ENCODE measurements around the gene PSAPL1.

PSAPL1 gene

DNA sequence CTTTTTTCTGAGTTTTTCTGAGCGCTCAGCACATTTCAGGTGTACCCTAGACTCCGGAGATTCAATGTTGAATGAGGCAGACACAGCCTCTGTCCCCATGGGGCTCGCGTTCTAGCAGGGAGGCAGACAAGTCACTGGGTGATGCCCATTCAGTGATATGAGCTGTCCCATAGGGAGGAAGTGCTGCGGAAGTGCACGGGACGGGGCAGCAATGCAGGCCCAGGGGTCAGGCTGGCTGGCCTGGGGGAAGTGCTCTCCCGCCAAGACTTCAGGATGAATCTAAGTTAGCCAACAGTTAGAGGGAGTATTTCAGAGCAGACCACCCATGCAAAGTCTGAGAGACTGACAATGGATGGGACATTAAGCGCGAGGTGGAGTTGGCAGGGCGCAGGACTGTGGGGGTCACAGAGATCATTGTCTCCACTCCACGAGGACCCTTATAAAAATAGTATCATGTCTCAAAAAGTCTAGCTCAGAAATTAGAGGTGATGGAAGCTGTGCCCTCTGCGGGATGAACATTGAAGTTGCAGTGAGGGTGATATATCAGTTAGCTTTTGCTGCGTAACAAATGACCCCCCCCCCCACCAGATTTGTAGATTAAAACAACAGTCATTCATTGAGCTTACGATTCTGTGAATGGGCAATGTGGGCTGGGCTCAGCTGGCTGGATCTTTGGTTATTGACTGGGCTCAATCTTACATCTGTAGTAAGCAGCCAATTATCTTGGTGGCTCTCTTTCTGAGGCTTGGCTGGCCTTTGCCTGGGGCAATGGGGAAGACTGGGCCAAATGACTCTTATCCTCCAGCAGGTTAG is 16.4 kb downstream of the PSAPL1 start:
- DNase-seq (ENCODE audit: low read depth): no peak

DNA sequence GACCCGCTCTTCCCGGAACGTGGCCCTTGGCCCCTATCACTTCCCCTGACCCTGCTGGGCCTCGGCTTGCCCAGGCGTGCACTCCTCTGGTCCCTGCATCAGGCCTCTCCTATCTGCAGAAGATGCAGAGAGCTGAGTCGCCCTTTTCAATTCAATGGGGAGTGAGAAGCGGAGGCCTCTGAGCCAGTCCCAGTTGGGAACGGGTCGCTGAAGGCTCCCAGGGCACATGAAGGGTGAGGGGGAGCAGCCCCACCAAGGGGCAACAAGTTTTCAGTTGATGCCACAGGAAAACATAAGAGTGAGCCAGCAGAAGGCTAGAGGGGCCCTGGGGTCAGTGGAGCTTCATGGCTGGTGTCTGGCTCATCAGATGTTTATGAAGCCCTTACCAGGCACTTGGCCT is 17.1 kb downstream of the PSAPL1 start:
- DNase-seq (ENCODE audit: low read depth): no peak

GRCh38 chr4:7416745-7417432 is 17.8 kb downstream of the PSAPL1 start:
- DNase-seq (ENCODE audit: low read depth): no peak

- no peak for DNase-seq (ENCODE audit: low read depth)
These were observed 18.6 kb downstream of the PSAPL1 start for GRCh38 chr4:7415927-7416686.

DNA sequence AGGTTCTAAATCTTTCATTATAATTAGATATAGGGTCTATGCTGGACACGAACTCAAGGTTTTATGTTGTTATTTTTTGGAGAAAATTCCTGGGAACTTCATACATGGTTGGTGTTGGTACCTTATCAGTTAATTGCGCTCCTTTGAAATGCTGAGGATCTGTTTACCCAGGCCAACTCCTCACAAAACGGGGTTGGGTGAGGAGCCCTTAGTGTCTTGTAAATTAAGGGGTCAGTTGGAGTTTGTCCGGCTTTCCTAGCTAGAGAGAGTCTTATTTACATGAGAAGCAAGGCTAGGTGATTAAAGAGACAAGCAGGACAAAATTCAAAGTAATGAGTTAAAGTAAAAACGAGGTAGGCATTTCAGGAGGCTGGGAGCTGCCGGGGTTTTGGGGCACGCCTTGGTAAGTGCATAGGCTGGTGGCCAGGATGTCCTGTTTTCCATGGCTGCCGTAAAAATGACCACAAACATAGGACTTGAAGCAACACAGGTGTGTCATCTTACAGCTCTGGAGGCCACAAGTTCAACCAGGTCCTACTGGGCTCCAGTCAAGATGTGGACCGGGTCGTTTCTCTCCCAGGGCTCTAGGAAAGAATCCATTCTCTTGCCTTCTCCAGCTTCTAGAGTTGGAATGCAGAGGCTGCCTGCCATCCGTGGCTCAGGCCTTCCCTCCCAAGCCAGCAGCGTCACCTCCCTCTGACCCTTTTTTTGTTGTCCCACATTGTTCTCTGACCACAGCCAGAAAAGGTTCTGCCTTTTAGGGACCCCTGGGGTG is 19.8 kb downstream of the PSAPL1 start:
- no peak for DNase-seq (ENCODE audit: low read depth)

DNA sequence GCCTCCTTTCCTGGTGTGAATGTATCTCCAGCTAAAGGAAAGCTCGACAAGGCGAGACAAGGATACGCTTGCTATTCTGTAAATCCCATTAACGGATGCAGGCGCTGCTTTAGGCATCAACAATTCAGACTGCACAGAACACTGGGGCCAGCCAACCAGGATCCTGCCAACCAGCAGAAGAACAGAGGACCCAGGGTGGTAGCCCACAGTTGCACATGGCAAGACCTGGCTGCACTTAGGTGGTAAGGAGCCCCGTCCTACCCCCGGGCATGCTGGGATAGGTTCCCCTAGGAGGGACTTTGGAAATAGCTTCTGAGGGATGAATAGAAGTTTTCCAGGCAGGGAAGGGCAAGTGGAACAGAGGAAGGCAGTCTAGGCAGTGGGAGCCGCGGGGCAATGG is 20.7 kb downstream of the PSAPL1 start:
- DNase-seq (ENCODE audit: low read depth): no peak

DNA sequence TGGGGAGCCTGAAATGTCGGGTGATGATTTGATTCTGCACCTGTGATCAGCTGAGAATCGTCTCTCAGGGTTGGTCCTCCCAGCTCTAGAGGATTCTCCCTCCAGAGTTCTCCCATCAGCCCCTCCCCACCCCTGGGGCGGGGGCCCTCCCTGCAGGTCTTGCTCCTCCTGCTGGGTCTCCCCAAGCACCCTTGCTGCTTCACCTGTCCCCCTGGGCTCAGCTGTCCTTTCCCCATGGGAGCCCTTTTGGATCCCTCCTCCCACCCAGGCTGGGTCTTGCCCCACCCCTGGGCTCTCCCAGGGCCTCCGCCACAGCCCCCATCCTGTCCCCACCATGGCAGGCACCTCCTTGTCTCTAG is 22.2 kb downstream of the PSAPL1 start:
- DNase-seq (ENCODE audit: low read depth): no peak

DNA sequence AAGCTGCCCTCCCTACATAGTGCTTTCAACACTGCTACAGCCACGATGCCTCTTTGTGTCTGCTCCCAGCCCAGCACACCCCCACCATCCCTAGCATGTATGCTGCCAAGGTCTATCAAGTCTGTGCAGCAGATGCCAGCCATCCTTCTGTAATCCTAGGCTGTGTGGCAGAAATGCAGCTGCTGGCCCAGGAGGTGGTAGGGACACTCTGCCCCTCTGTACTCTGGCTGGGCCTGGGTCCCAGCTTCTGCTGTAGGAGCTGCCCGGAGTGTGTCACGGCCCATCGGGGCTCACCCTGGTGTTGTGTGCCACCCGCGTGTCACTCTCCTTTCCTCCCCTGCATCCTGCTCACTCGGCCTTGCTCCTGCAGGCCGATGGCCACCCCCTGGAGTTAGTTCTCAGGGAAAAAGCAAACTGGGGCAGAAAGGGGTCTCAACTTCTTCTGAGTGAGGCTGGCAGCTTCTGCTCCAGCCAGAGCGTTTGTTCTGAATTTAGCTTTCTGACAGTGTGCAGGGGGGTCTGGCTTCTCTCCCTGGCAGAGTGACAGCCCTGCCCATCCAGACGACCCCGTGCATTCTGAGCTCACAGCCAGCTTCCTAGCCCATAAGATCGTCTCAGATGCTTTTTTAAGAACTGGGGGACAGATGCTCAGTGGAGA is 22.7 kb downstream of the PSAPL1 start:
- no peak for DNase-seq (ENCODE audit: low read depth)

- no peak for DNase-seq (ENCODE audit: low read depth)
These were observed 23.2 kb downstream of the PSAPL1 start for GRCh38 chr4:7411491-7411890.

DNA sequence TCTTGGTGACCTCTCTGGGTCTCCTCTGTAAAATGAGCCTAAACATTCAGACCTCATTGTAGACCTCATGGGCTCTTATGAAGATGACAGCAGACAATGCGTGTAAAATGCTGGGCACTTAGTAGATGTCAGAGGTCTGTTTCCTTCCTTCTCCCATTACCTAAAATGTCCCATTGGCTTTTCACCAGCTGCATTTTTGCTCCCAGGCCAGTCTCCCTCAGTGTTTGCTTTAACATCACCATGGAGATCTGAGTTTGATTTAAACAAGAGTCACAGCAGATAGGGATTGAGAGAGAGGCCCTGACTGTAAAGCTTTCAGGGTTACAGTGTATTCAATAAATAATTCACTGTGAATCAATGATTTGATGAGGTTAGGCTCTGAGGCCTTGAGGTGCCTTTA is 24.3 kb downstream of the PSAPL1 start:
- DNase-seq (ENCODE audit: low read depth): no peak

- no peak for DNase-seq (ENCODE audit: low read depth)
These were observed 26.6 kb downstream of the PSAPL1 start for GRCh38 chr4:7408166-7408565.

- DNase-seq (ENCODE audit: low read depth): peak; percentile 6
These were observed 31.7 kb downstream of the PSAPL1 start for GRCh38 chr4:7403001-7403400.

GRCh38 chr4:7402526-7402925 is 32.2 kb downstream of the PSAPL1 start:
- no peak for DNase-seq (ENCODE audit: low read depth)

GRCh38 chr4:7400671-7401298 is 33.9 kb downstream of the PSAPL1 start:
- no peak for DNase-seq (ENCODE audit: low read depth)

- no peak for DNase-seq (ENCODE audit: low read depth)
These were observed 35.1 kb downstream of the PSAPL1 start for GRCh38 chr4:7399440-7400234.

GRCh38 chr4:7398788-7399439 is 35.8 kb downstream of the PSAPL1 start:
- no peak for DNase-seq (ENCODE audit: low read depth)

- no peak for DNase-seq (ENCODE audit: low read depth)
These were observed 36.7 kb downstream of the PSAPL1 start for GRCh38 chr4:7398104-7398423.

GRCh38 chr4:7397206-7398103 is 37.3 kb downstream of the PSAPL1 start:
- DNase-seq (ENCODE audit: low read depth): no peak

Data from HS-5 (cell line).